WTC11 (cell line): Measurements from ENCODE around the gene RTP2. TPM values are rescaled to one million over a fixed set of nuclear protein-coding genes. Genes with fewer than 3 reads are reported as not detected.

Experiments used
- ATF6 ChIP-seq: sonication (generic); formaldehyde crosslinking; IDR thresholded peaks from 2 replicates; pipeline ENCODE4 v1.8.1; 2023; ENCODE audit warnings: mild to moderate bottlenecking, missing genetic modification reagents
- CREB1 ChIP-seq: sonication (generic); formaldehyde crosslinking; IDR thresholded peaks from 2 replicates; pipeline ENCODE4 v1.8.0; 2023; ENCODE audit warnings: mild to moderate bottlenecking, missing genetic modification reagents
- ETV6 ChIP-seq: sonication (generic); formaldehyde crosslinking; IDR thresholded peaks from 2 replicates; pipeline ENCODE4 v1.8.1; 2022; ENCODE audit warnings: mild to moderate bottlenecking, missing genetic modification reagents
- GTF2I ChIP-seq: fragments of 250-450 bp; sonication (Bioruptor Pico); conservative IDR thresholded peaks from 2 replicates; pipeline ENCODE4 v1.4.0; 2021; ENCODE audit warnings: mild to moderate bottlenecking
- JAZF1 ChIP-seq: fragments of 250-450 bp; sonication (Bioruptor Pico); IDR thresholded peaks from 2 replicates; pipeline ENCODE4 v1.9.0; 2021; ENCODE audit warnings: moderate library complexity, mild to moderate bottlenecking, inconsistent platforms
- MYBL2 ChIP-seq: sonication (generic); formaldehyde crosslinking; IDR thresholded peaks from 2 replicates; pipeline ENCODE4 v1.8.1; 2023; ENCODE audit warnings: mild to moderate bottlenecking, moderate library complexity, missing genetic modification reagents
- NFE2L1 ChIP-seq: sonication (generic); formaldehyde crosslinking; IDR thresholded peaks from 2 replicates; pipeline ENCODE4 v1.8.1; 2023; ENCODE audit warnings: missing genetic modification reagents
- NR1H2 ChIP-seq: sonication (generic); formaldehyde crosslinking; IDR thresholded peaks from 2 replicates; pipeline ENCODE4 v1.9.0; 2021; ENCODE audit warnings: mild to moderate bottlenecking, moderate library complexity, missing genetic modification reagents
- NR2C2 ChIP-seq: sonication (generic); formaldehyde crosslinking; IDR thresholded peaks from 2 replicates; pipeline ENCODE4 v1.8.0; 2022; ENCODE audit warnings: mild to moderate bottlenecking, missing genetic modification reagents
- PRDM15 ChIP-seq: sonication (generic); formaldehyde crosslinking; IDR thresholded peaks from 2 replicates; pipeline ENCODE4 v1.8.0; 2022; ENCODE audit warnings: missing genetic modification reagents
- TCF7 ChIP-seq: sonication (generic); formaldehyde crosslinking; IDR thresholded peaks from 2 replicates; pipeline ENCODE4 v1.8.0; 2022; ENCODE audit warnings: mild to moderate bottlenecking, low read depth, missing genetic modification reagents, moderate library complexity
- ZNF138 ChIP-seq: sonication (generic); formaldehyde crosslinking; conservative IDR thresholded peaks from 2 replicates; pipeline ENCODE4 v1.8.1; 2022; ENCODE audit warnings: mild to moderate bottlenecking, moderate library complexity, missing genetic modification reagents
- ZNF232 ChIP-seq: sonication (generic); formaldehyde crosslinking; IDR thresholded peaks from 2 replicates; pipeline ENCODE4 v1.8.0; 2022; ENCODE audit warnings: mild to moderate bottlenecking, missing genetic modification reagents
- ZNF425 ChIP-seq: fragments of 250-450 bp; sonication (Bioruptor Pico); conservative IDR thresholded peaks from 2 replicates; pipeline ENCODE4 v1.9.0; 2021; ENCODE audit warnings: mild to moderate bottlenecking
- ZNF671 ChIP-seq: fragments of 250-450 bp; sonication (Bioruptor Pico); IDR thresholded peaks from 2 replicates; pipeline ENCODE4 v1.8.0; 2021; ENCODE audit warnings: mild to moderate bottlenecking
- total RNA-seq: library from RNA; stranded (reverse); gene quantifications from 3 replicates; pipeline ENCODE4 v1.2.3, GENCODE V29; 2021
- TF ChIP-seq, protein P1 (sequence below): sonication (generic); formaldehyde crosslinking; IDR thresholded peaks from 2 replicates; pipeline ENCODE4 v1.8.0; 2023; ENCODE audit warnings: mild to moderate bottlenecking, missing genetic modification reagents
- TF ChIP-seq, protein P2 (sequence below): sonication (generic); formaldehyde crosslinking; IDR thresholded peaks from 2 replicates; pipeline ENCODE4 v1.8.1; 2023; ENCODE audit warnings: mild to moderate bottlenecking, missing genetic modification reagents, moderate library complexity
- TF ChIP-seq, protein P3 (sequence below): sonication (generic); formaldehyde crosslinking; IDR thresholded peaks from 2 replicates; pipeline ENCODE4 v1.8.0; 2022; ENCODE audit warnings: mild to moderate bottlenecking, missing genetic modification reagents
- TF ChIP-seq, protein P4 (sequence below): sonication (generic); formaldehyde crosslinking; IDR thresholded peaks from 2 replicates; pipeline ENCODE4 v1.8.1; 2022; ENCODE audit warnings: low read depth, mild to moderate bottlenecking, moderate library complexity, missing genetic modification reagents, borderline replicate concordance
- TF ChIP-seq, protein P5 (sequence below): sonication (generic); formaldehyde crosslinking; IDR thresholded peaks from 2 replicates; pipeline ENCODE4 v1.8.1; 2023; ENCODE audit warnings: mild to moderate bottlenecking, missing genetic modification reagents, borderline replicate concordance

Gene RTP2
- total RNA-seq, 1 experiment from 2014 or later: not detected

GRCh38 chr3:187739561-187740332 lies 37.4 kb upstream of the RTP2 start (continued):
- TF ChIP-seq JAZF1 (CRISPR knock-in tag) (no peak), PRDM15 (CRISPR knock-in tag) (0 out of 2 replicates have a peak, but pooled peaks have one; percentile 11), MYBL2 (CRISPR knock-in tag) (0 out of 2 replicates have a peak, but pooled peaks have one; percentile 76), ZNF138 (CRISPR knock-in tag) (0 out of 2 replicates have a peak, but pooled peaks have one; percentile 56), NFE2L1 (no peak), TCF7 (CRISPR knock-in tag) (no peak), ZNF425 (CRISPR knock-in tag) (no peak), ETV6 (CRISPR knock-in tag) (no peak), CREB1 (CRISPR knock-in tag) (peak; percentile 41; the same call in 1 of the 2 replicates), ZNF671 (no peak), ATF6 (CRISPR knock-in tag) (no peak), GTF2I (CRISPR knock-in tag) (no peak), NR1H2 (CRISPR knock-in tag) (no peak), ZNF232 (CRISPR knock-in tag) (peak; percentile 32; the same call in 1 of the 2 replicates), NR2C2 (no peak)
- TF ChIP-seq, protein P1, sequence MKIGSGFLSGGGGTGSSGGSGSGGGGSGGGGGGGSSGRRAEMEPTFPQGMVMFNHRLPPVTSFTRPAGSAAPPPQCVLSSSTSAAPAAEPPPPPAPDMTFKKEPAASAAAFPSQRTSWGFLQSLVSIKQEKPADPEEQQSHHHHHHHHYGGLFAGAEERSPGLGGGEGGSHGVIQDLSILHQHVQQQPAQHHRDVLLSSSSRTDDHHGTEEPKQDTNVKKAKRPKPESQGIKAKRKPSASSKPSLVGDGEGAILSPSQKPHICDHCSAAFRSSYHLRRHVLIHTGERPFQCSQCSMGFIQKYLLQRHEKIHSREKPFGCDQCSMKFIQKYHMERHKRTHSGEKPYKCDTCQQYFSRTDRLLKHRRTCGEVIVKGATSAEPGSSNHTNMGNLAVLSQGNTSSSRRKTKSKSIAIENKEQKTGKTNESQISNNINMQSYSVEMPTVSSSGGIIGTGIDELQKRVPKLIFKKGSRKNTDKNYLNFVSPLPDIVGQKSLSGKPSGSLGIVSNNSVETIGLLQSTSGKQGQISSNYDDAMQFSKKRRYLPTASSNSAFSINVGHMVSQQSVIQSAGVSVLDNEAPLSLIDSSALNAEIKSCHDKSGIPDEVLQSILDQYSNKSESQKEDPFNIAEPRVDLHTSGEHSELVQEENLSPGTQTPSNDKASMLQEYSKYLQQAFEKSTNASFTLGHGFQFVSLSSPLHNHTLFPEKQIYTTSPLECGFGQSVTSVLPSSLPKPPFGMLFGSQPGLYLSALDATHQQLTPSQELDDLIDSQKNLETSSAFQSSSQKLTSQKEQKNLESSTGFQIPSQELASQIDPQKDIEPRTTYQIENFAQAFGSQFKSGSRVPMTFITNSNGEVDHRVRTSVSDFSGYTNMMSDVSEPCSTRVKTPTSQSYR (CRISPR knock-in tag): 0 out of 2 replicates have a peak, but pooled peaks have one; percentile 33
- TF ChIP-seq, protein P2, sequence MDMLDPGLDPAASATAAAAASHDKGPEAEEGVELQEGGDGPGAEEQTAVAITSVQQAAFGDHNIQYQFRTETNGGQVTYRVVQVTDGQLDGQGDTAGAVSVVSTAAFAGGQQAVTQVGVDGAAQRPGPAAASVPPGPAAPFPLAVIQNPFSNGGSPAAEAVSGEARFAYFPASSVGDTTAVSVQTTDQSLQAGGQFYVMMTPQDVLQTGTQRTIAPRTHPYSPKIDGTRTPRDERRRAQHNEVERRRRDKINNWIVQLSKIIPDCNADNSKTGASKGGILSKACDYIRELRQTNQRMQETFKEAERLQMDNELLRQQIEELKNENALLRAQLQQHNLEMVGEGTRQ (CRISPR knock-in tag): peak; percentile 50
- TF ChIP-seq, protein P3, sequence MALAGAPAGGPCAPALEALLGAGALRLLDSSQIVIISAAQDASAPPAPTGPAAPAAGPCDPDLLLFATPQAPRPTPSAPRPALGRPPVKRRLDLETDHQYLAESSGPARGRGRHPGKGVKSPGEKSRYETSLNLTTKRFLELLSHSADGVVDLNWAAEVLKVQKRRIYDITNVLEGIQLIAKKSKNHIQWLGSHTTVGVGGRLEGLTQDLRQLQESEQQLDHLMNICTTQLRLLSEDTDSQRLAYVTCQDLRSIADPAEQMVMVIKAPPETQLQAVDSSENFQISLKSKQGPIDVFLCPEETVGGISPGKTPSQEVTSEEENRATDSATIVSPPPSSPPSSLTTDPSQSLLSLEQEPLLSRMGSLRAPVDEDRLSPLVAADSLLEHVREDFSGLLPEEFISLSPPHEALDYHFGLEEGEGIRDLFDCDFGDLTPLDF (CRISPR knock-in tag): no peak
- TF ChIP-seq, protein P4, sequence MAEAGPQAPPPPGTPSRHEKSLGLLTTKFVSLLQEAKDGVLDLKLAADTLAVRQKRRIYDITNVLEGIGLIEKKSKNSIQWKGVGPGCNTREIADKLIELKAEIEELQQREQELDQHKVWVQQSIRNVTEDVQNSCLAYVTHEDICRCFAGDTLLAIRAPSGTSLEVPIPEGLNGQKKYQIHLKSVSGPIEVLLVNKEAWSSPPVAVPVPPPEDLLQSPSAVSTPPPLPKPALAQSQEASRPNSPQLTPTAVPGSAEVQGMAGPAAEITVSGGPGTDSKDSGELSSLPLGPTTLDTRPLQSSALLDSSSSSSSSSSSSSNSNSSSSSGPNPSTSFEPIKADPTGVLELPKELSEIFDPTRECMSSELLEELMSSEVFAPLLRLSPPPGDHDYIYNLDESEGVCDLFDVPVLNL: no peak
- TF ChIP-seq, protein P5, sequence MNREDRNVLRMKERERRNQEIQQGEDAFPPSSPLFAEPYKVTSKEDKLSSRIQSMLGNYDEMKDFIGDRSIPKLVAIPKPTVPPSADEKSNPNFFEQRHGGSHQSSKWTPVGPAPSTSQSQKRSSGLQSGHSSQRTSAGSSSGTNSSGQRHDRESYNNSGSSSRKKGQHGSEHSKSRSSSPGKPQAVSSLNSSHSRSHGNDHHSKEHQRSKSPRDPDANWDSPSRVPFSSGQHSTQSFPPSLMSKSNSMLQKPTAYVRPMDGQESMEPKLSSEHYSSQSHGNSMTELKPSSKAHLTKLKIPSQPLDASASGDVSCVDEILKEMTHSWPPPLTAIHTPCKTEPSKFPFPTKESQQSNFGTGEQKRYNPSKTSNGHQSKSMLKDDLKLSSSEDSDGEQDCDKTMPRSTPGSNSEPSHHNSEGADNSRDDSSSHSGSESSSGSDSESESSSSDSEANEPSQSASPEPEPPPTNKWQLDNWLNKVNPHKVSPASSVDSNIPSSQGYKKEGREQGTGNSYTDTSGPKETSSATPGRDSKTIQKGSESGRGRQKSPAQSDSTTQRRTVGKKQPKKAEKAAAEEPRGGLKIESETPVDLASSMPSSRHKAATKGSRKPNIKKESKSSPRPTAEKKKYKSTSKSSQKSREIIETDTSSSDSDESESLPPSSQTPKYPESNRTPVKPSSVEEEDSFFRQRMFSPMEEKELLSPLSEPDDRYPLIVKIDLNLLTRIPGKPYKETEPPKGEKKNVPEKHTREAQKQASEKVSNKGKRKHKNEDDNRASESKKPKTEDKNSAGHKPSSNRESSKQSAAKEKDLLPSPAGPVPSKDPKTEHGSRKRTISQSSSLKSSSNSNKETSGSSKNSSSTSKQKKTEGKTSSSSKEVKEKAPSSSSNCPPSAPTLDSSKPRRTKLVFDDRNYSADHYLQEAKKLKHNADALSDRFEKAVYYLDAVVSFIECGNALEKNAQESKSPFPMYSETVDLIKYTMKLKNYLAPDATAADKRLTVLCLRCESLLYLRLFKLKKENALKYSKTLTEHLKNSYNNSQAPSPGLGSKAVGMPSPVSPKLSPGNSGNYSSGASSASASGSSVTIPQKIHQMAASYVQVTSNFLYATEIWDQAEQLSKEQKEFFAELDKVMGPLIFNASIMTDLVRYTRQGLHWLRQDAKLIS (CRISPR knock-in tag): peak; percentile 90
